ENCODE measurements around the gene ADSS1. TPM values are rescaled to one million over a fixed set of nuclear protein-coding genes. Genes with fewer than 3 reads are reported as not detected.

The ADSS1 gene
- total RNA-seq, 4 donors from 2014 or later, result 4.4 to 11.3 (median 7.1) TPM; not detected in 1

DNA sequence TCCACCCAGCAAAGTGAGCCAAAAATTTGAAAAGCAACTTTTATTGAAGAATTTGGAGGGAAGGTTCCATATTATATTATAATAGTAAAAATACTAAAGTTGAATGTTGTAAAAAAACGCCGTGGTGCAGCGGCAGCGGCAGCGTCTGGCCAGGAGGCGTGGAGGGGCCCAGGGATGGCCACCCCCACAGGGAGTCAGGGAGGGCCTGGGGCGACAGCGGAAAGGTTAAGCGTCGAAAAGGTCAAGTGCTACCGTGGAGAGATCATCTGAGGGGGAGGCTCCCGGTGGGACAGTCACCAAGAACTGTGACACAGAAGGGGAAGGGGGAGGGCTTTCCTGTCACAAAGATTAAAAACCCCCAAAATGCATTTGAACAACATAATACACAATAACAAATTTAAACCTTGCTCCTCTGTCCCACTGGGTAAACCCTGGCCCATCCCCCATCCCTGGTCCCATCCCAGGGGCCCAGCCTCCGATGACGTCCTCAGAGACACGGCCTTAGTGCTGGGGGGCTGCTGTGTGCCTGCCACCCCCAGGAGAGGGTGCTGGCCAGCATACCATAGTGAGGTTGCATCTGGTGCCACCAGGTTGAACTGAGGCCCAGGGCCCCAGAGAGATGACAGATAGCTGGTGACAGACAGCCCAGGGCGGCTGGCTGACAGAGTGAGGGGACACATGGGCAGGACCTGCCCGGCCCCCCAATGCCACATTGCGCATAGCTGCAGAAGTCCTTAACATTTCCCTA lies 45.5 kb downstream of the ADSS1 start:
- WGBS, 2 donors (ENCODE audit: low coverage in 1 of 2), result 75 to 81% methylated on average over 12 to 18 of the region's 18 CpGs
- peaks cover 0 to 14% (median 4%) of the 10 kb centered on the region in 4 donors for H3K36me3 ChIP-seq
- no peaks in the 10 kb centered on the region for H3K9me3 ChIP-seq
- H3K27ac ChIP-seq, result no peak overlapping the region
- in situ Hi-C loops (cut with MboI; ENCODE audit: low pct_ligation_motif_present in 1 of 4, low pct_unique_long_range_greater_than_20kb in 1 of 4, low sequenced_read_pairs in 3 of 4), result loop anchor here (5.0 to 10.0 kb wide), 2 partner anchors 53 to 55 kb away; no protein-coding TSS in a partner anchor
- intact Hi-C loops (cut with DNase I; ENCODE audit: low total_unique reads), result loop anchor here (5.0 kb wide), 1 partner anchor 58 kb away; no protein-coding TSS in a partner anchor
- H3K4me1 ChIP-seq, result peaks cover 0 to 10% (median 7%) of the 10 kb centered on the region in 4 donors
- H3K27me3 ChIP-seq, result no peaks in the 10 kb centered on the region
- H3K4me3 ChIP-seq, result no peak overlapping the region
- no peak for DNase-seq
- TF ChIP-seq POLR2AphosphoS5 (IDR thresholded peaks at IDR 0.05) (no peak), EP300 (IDR thresholded peaks at IDR 0.05; ENCODE audit: low read depth) (no peak)

DNA sequence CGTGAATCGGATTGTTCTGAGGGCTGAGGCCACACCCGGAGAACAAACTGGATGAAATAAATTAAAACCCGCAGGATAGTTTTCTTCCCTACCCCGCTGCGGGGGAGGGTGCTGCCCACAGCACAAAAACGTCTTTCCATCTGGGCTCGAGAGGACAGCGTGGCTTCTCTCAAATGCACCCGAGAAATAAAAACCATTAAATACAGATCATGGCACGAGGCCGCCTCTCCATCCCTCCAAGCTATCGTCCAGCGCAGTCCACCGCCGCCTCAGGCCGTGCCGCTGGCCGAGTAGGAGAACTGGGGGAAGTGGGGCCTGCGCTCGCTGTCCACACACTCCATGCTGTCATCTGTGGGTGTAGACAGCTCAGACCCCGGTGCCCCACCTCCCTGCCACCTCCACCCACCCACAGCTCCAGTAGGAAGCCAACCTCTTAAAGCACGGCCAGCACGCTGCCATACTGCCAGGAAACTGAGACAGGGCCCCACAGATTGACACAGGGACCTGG lies 46.1 kb downstream of the ADSS1 start:
- H3K27ac ChIP-seq, result no peak overlapping the region
- H3K4me3 ChIP-seq, result no peak overlapping the region
- DNase-seq, result no peak
- in situ Hi-C loops (cut with MboI; ENCODE audit: low pct_ligation_motif_present in 1 of 4, low pct_unique_long_range_greater_than_20kb in 1 of 4, low sequenced_read_pairs in 3 of 4) (no loop called here), intact Hi-C loops (cut with DNase I; ENCODE audit: low total_unique reads) (no loop called here)
- no peak for TF ChIP-seq POLR2A (IDR thresholded peaks at IDR 0.05)
- no peaks in the 10 kb centered on the region for H3K27me3 ChIP-seq
- peaks cover 0 to 10% (median 7%) of the 10 kb centered on the region in 4 donors for H3K4me1 ChIP-seq
- peaks cover 0 to 14% (median 4%) of the 10 kb centered on the region in 4 donors for H3K36me3 ChIP-seq
- 80 to 84% methylated on average over 2 to 24 of the region's 24 CpGs for WGBS, 2 donors (ENCODE audit: low coverage in 1 of 2)
- no peaks in the 10 kb centered on the region for H3K9me3 ChIP-seq

DNA sequence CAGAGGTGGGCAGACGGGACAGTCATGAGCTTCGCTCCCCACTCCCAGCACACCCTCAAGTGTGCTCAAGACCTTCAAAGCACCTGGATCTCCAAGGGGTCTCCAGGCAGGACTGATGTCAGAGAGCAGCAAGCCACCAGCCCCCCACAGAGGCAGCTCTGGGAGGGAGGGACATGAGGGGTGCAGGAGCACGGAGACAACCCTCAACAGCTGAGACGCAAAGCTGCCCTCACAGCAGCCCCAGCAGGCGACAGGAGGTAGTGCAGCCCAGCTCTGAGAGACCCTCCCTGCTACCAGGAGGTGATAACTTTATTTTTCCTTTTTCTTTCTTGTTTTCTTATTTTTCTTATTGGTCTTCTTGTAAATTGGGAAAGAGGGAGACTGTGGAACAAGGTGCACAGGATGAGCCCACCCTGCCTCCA lies 46.8 kb downstream of the ADSS1 start:
- intact Hi-C loops (cut with DNase I; ENCODE audit: low total_unique reads), result no loop called here
- WGBS, 2 donors (ENCODE audit: low coverage in 1 of 2), result 92 to 100% methylated on average over 1 to 5 of the region's 5 CpGs
- Histone ChIP-seq H3K9me3 (no peaks in the 10 kb centered on the region), H3K36me3 (peaks cover 0 to 14% (median 4%) of the 10 kb centered on the region in 4 donors), H3K27me3 (no peaks in the 10 kb centered on the region), H3K27ac (no peak overlapping the region), H3K4me1 (peaks cover 0 to 10% (median 7%) of the 10 kb centered on the region in 4 donors), H3K4me3 (no peak overlapping the region)
- in situ Hi-C loops (cut with MboI; ENCODE audit: low pct_ligation_motif_present in 1 of 4, low pct_unique_long_range_greater_than_20kb in 1 of 4, low sequenced_read_pairs in 3 of 4), result no loop called here
- TF ChIP-seq POLR2AphosphoS5 (IDR thresholded peaks at IDR 0.05) (no peak), POLR2A (IDR thresholded peaks at IDR 0.05) (no peak)
- TF ChIP-seq, protein P1, sequence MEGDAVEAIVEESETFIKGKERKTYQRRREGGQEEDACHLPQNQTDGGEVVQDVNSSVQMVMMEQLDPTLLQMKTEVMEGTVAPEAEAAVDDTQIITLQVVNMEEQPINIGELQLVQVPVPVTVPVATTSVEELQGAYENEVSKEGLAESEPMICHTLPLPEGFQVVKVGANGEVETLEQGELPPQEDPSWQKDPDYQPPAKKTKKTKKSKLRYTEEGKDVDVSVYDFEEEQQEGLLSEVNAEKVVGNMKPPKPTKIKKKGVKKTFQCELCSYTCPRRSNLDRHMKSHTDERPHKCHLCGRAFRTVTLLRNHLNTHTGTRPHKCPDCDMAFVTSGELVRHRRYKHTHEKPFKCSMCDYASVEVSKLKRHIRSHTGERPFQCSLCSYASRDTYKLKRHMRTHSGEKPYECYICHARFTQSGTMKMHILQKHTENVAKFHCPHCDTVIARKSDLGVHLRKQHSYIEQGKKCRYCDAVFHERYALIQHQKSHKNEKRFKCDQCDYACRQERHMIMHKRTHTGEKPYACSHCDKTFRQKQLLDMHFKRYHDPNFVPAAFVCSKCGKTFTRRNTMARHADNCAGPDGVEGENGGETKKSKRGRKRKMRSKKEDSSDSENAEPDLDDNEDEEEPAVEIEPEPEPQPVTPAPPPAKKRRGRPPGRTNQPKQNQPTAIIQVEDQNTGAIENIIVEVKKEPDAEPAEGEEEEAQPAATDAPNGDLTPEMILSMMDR (IDR thresholded peaks at IDR 0.05), result peak; percentile 26 to 47 (median 43)
- DNase-seq, result no peak

DNA sequence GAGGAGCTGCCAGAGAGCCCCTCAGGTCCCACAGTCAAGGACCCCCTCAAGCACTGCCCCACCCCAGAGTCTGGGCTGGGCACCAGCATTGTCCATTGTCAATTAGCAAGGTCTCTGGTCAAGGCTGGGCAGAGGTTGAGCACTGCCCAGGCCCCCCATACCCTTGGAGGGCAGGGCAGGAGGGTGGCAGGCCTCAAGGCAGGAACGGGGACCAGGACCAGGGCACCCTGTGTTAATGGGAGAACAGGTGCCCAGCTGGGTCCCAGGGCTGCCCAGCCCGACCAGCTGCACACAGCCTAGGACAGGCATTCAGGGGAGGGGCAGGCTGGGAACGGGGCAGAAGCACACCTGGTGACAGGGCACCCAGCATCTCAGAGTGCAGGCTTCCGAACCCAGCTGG lies 47.3 kb downstream of the ADSS1 start:
- no peaks in the 10 kb centered on the region for H3K9me3 ChIP-seq
- intact Hi-C loops (cut with DNase I; ENCODE audit: low total_unique reads) (no loop called here), in situ Hi-C loops (cut with MboI; ENCODE audit: low pct_ligation_motif_present in 1 of 4, low pct_unique_long_range_greater_than_20kb in 1 of 4, low sequenced_read_pairs in 3 of 4) (no loop called here)
- H3K4me1 ChIP-seq, result peaks cover 0 to 10% (median 7%) of the 10 kb centered on the region in 4 donors
- H3K27ac ChIP-seq, result no peak overlapping the region
- WGBS, 2 donors (ENCODE audit: low coverage in 1 of 2), result 95% methylated on average over 4 of the region's 4 CpGs; no CpG with 5 or more reads in 1 of the 2 donors
- DNase-seq, result no peak
- TF ChIP-seq, protein P1 (IDR thresholded peaks at IDR 0.05), result no peak
- TF ChIP-seq POLR2A (IDR thresholded peaks at IDR 0.05) (no peak), EP300 (IDR thresholded peaks at IDR 0.05; ENCODE audit: low read depth) (no peak), POLR2AphosphoS5 (IDR thresholded peaks at IDR 0.05) (no peak)
- no peaks in the 10 kb centered on the region for H3K27me3 ChIP-seq
- H3K4me3 ChIP-seq, result no peak overlapping the region
- H3K36me3 ChIP-seq, result peaks cover 0 to 14% (median 4%) of the 10 kb centered on the region in 4 donors

DNA sequence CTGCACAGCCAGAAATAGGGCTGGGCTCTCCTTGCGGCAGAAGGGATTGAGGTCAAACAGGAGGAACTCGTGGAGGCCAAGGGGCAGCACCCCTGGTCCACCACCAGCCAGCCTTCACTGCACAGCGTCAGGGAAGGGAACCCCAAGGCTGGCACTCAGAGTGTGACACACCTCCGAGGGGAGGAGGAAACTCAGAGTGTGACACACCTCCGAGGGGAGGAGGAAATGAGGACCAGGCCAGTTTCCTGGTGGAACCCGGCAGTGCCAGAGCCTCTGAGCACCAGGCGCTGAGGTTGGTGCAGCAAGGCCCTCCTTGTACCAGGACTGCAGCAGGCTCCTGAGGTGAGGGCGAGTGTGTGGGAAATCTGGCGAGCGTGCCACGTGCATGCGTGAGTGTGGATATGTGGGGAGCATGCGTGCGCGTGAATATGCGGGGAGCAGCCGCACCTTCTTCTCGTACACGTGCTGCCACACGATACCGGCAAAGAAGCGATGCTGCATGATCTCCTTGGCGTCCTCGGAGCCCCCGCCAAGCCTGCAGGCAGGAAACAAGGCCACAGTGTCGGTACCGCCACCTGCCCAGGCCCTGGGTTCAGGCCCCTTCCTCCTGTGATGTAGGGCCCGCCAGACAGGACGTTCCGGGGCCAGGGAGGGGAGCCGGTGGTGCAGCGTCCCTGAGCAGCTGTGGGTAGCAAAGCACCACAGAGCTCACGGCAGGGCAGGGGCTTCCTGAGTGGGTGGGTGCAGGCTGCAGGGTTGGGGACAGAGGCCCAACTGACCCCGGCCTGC lies 48.1 kb downstream of the ADSS1 start:
- in situ Hi-C loops (cut with MboI; ENCODE audit: low pct_ligation_motif_present in 1 of 4, low pct_unique_long_range_greater_than_20kb in 1 of 4, low sequenced_read_pairs in 3 of 4), result no loop called here
- 89% methylated on average over 34 of the region's 34 CpGs; no CpG with 5 or more reads in 1 of the 2 donors for WGBS, 2 donors (ENCODE audit: low coverage in 1 of 2)
- Histone ChIP-seq H3K9me3 (no peaks in the 10 kb centered on the region), H3K27ac (no peak overlapping the region), H3K4me1 (peaks cover 0 to 10% (median 7%) of the 10 kb centered on the region in 4 donors), H3K4me3 (no peak overlapping the region), H3K36me3 (peaks cover 0 to 14% (median 4%) of the 10 kb centered on the region in 4 donors), H3K27me3 (no peaks in the 10 kb centered on the region)
- no peak for DNase-seq
- no peak for TF ChIP-seq EP300 (IDR thresholded peaks at IDR 0.05; ENCODE audit: low read depth)
- no peak for TF ChIP-seq POLR2AphosphoS5 (IDR thresholded peaks at IDR 0.05)
- TF ChIP-seq, protein P1 (IDR thresholded peaks at IDR 0.05), result no peak
- no peak for TF ChIP-seq POLR2A (IDR thresholded peaks at IDR 0.05)
- intact Hi-C loops (cut with DNase I; ENCODE audit: low total_unique reads), result no loop called here

Data from transverse colon (tissue), 4 donors.